Natural killer cell (primary cell): ENCODE measurements around the gene TM9SF3. TPM values are rescaled to one million over a fixed set of nuclear protein-coding genes. Genes with fewer than 3 reads are reported as not detected.
A peak's percentile ranks its signal among the peaks of the same experiment; 100 is the strongest.

Experiments used
- ATAC-seq, 3 donors: fragments of 150-1000 bp in 2 of 3; fragments of 200-7000 bp in 1 of 3; cut with Tn5 transposase; 1 replicate in 1 of 3; 2 replicates in 2 of 3; pipeline ENCODE4 v1.10.0; 2021; ENCODE audit warnings: mild to moderate bottlenecking in 2 of 3, moderate library complexity in 2 of 3
- DNase-seq, 2 donors: peaks; one replicate each; pipeline versions ENCODE4 v3.0.0 to v3.0.0-alpha.2; 2013 to 2021; ENCODE audit warnings: mixed read lengths in 1 of 2
- H3K27ac ChIP-seq: one replicate; pipeline ENCODE4 v1.5.1; 2013; ENCODE audit warnings: mild to moderate bottlenecking, low read length
- H3K27me3 ChIP-seq: one replicate; pipeline ENCODE4 v1.6.1; 2013; ENCODE audit warnings: low read length; ENCODE audit not compliant: control insufficient read depth, insufficient read depth
- H3K36me3 ChIP-seq: one replicate; pipeline ENCODE4 v1.6.1; 2013; ENCODE audit warnings: low read length; ENCODE audit not compliant: control insufficient read depth, insufficient read depth
- H3K4me1 ChIP-seq: one replicate; pipeline ENCODE4 v1.6.1; 2013; ENCODE audit warnings: low read length; ENCODE audit not compliant: control insufficient read depth, insufficient read depth
- H3K4me3 ChIP-seq: one replicate; pipeline ENCODE4 v1.5.1; 2013; ENCODE audit warnings: low read length
- H3K9me3 ChIP-seq: one replicate; pipeline ENCODE4 v1.6.1; 2013; ENCODE audit warnings: low read length; ENCODE audit not compliant: control insufficient read depth, insufficient read depth
- H3K27ac Mint-ChIP-seq, 2 donors: one replicate each; pipeline ENCODE4 v1.8.0; 2022; ENCODE audit warnings: mild to moderate bottlenecking in 2 of 2, mixed read lengths in 2 of 2, moderate library complexity in 1 of 2
- H3K27me3 Mint-ChIP-seq, 2 donors: one replicate each; pipeline ENCODE4 v1.8.0; 2022; ENCODE audit warnings: low read depth in 2 of 2, mixed read lengths in 2 of 2
- H3K36me3 Mint-ChIP-seq: one replicate; pipeline ENCODE4 v1.8.0; 2022; ENCODE audit warnings: mixed read lengths
- H3K4me1 Mint-ChIP-seq, 2 donors: one replicate each; pipeline ENCODE4 v1.8.0; 2022; ENCODE audit warnings: mixed read lengths in 2 of 2
- H3K4me3 Mint-ChIP-seq: one replicate; pipeline ENCODE4 v1.8.0; 2022; ENCODE audit warnings: mild to moderate bottlenecking, moderate library complexity, mixed read lengths
- H3K9me3 Mint-ChIP-seq, 2 donors: one replicate each; pipeline ENCODE4 v1.8.0; 2022; ENCODE audit warnings: mixed read lengths in 2 of 2
- WGBS: methylation state at CpG from one replicate; pipeline ENCODE4 v1.1.7; 2013; ENCODE audit warnings: missing lambda C conversion rate; ENCODE audit not compliant: insufficient coverage; 5-methylcytosine and 5-hydroxymethylcytosine counted together
- intact Hi-C: fragments of 100-400 bp; cut with micrococcal nuclease; formaldehyde crosslinking; loops from one replicate; pipeline ENCODE4 v1.14.2; 2022
- total RNA-seq, 4 donors: library from RNA; stranded (reverse); fragments of 120-200 nt in 1 of 4; gene quantifications; one replicate each; pipeline versions ENCODE4 v1.2.3 to v1.2.4, GENCODE V29; 2013 to 2022
- TF ChIP-seq, protein P1 (sequence below): fragments of 200-600 bp; IDR thresholded peaks from one replicate; pipeline ENCODE4 v1.8.0; 2022; ENCODE audit warnings: antibody characterized with exemption

Gene TM9SF3
- 100 to 1,000 TPM; 113 to 119 (median 117) TPM for total RNA-seq
- total RNA-seq (2013), result 103 TPM

DNA sequence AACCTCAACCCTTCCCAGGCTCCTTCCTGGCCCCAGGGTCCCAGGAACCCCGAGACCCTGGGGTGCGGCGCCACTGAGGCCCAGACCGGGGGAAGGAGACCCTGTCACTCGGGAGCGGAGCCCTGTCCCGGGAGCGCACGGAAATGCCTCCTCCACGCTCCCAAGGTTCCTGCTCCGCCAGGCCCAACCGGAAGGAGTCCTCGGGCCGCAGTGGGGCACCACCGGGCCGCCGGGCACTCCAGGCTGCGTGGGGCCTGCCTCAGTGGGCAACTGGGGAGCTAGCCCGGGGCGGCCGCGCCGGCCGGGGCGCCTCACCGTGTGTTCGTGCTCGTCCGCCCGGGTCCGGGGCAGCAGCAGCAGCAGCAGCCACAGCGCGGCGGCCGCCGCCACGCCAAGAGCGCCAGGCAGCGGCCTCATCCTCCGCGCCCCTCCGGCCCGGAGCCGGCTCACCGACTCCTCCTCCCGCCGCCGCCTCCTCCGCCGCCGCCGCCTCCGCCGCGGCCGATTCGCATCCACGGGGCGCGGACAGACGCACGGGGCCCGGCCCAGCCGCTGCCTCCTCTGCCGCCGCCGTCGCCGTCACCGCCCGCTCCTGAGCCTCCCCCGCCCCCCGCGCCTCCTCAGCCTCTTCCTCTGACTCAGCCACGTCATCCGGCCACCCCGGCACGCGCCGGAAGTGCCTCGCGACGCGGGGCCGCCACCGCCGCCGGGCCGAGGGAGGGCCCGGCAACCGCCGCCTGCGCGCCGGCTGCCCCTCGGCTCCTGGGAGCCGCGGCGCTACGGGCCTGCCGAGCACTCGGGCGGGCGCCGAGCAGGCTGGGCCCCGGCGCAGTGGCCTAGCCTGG is at the start of gene TM9SF3:
Gene TM9SF3, minus strand, starts transcription at position 594 of the 845 bp plus-strand sequence. Its CDS starts 177 bp downstream, at position 417.
- Mint-ChIP-seq H3K27me3 (no peaks in the 10 kb centered on the region), H3K9me3 (no peaks in the 10 kb centered on the region), H3K4me3 (peak within 1 kb of the TSS; percentile 97), H3K36me3 (no peaks in the 10 kb centered on the region), H3K27ac (peak within 1 kb of the TSS in 1 of 2 donors; percentile 97), H3K4me1 (peaks cover 31 to 39% of the 10 kb centered on the region in 2 donors)
- no peaks in the 10 kb centered on the region for H3K9me3 ChIP-seq
- peak; percentile 90 to 96 for DNase-seq
- TF ChIP-seq, protein P1, sequence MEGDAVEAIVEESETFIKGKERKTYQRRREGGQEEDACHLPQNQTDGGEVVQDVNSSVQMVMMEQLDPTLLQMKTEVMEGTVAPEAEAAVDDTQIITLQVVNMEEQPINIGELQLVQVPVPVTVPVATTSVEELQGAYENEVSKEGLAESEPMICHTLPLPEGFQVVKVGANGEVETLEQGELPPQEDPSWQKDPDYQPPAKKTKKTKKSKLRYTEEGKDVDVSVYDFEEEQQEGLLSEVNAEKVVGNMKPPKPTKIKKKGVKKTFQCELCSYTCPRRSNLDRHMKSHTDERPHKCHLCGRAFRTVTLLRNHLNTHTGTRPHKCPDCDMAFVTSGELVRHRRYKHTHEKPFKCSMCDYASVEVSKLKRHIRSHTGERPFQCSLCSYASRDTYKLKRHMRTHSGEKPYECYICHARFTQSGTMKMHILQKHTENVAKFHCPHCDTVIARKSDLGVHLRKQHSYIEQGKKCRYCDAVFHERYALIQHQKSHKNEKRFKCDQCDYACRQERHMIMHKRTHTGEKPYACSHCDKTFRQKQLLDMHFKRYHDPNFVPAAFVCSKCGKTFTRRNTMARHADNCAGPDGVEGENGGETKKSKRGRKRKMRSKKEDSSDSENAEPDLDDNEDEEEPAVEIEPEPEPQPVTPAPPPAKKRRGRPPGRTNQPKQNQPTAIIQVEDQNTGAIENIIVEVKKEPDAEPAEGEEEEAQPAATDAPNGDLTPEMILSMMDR, result no peak
- peak; percentile 82 to 95 (median 88) for ATAC-seq
- H3K27me3 ChIP-seq, result no peaks in the 10 kb centered on the region
- intact Hi-C loops, result loop anchor here (1.0 to 5.0 kb wide), 4 partner anchors 66 to 246 kb away; partner anchors contain the start of genes LCOR and PIK3AP1
- WGBS, result under 1% methylated on average over 107 of the region's 107 CpGs
- H3K4me1 ChIP-seq, result peaks cover 21% of the 10 kb centered on the region
- H3K27ac ChIP-seq, result peak within 1 kb of the TSS; percentile 99
- H3K36me3 ChIP-seq, result no peaks in the 10 kb centered on the region
- peak within 1 kb of the TSS; percentile 96 for H3K4me3 ChIP-seq

DNA sequence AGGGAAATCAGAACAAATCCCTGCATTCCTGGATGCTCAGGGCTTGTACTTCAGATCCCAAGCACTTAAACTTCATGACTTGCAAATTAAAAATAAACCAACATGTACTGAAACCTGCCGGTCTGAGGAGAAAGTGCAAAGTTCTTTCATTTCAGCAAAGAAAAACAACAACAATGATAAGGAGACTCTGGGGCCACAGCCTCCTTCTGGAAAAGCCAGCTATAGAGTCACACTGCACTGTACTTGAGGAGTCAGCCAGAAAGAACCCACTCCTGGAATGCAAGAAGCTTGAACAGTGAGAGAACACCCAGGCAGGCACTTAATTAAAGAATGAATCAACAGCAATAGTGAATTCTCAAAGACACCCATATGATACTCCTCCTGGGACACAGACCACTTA is 49.7 kb upstream of the TM9SF3 start:
- ATAC-seq, result no peak
- Histone ChIP-seq H3K27ac (no peak overlapping the region), H3K9me3 (no peaks in the 10 kb centered on the region), H3K4me3 (no peak overlapping the region), H3K4me1 (peaks cover 5% of the 10 kb centered on the region), H3K27me3 (no peaks in the 10 kb centered on the region), H3K36me3 (peaks cover 42% of the 10 kb centered on the region)
- H3K4me1 Mint-ChIP-seq, result peaks cover 11 to 17% of the 10 kb centered on the region in 2 donors
- no peaks in the 10 kb centered on the region for H3K27me3 Mint-ChIP-seq
- H3K4me3 Mint-ChIP-seq, result no peak overlapping the region
- no peak for DNase-seq
- TF ChIP-seq, protein P1, result no peak
- no peaks in the 10 kb centered on the region for H3K9me3 Mint-ChIP-seq
- intact Hi-C loops, result no loop called here
- 94% methylated on average over 1 of the region's 1 CpG for WGBS
- peak overlapping the region; percentile 5 to 15 for H3K27ac Mint-ChIP-seq
- peaks cover 8% of the 10 kb centered on the region for H3K36me3 Mint-ChIP-seq

DNA sequence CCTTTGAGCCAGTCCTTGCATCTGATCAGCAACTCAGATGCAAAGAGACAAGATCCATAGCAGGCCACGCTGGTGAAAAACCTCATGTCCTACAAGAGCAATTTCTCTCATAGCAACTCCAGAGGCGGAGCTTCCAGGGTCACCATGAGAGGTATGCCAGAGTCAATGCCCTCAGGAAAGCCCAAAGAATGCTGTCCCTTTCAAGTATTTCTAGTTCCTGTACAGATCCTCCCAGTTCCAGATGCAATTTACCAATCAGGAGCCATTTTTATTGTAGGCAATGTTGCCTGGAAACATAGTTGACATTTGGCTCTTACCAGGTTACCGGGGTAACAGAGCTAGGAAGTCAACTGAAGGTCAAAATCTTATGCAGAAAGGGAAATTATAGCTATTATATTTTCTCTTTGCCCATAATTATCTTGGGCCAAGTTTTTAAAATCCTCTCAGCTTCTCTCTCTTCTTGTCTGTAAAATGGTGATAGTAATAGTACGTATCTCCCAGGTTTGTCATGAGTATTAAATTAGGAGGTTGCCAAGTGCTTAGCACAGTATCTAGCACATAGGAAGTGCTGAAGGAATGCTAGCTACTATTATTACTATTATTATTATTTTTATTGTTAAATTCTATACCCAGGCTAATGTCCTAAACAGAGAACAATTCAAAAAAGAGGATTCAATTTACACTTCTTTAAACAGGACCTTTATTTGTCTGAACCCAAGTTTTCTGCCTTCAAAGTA is 46.3 kb upstream of the TM9SF3 start:
- no peaks in the 10 kb centered on the region for H3K9me3 ChIP-seq
- Mint-ChIP-seq H3K4me1 (peaks cover 0 to 3% of the 10 kb centered on the region in 2 donors), H3K4me3 (no peak overlapping the region), H3K27ac (no peak overlapping the region), H3K27me3 (no peaks in the 10 kb centered on the region), H3K36me3 (no peaks in the 10 kb centered on the region), H3K9me3 (no peaks in the 10 kb centered on the region)
- intact Hi-C loops, result no loop called here
- TF ChIP-seq, protein P1, result no peak
- WGBS, result 100% methylated on average over 2 of the region's 4 CpGs
- no peak overlapping the region for H3K27ac ChIP-seq
- H3K4me3 ChIP-seq, result no peak overlapping the region
- peaks cover 41% of the 10 kb centered on the region for H3K36me3 ChIP-seq
- no peaks in the 10 kb centered on the region for H3K4me1 ChIP-seq
- H3K27me3 ChIP-seq, result no peaks in the 10 kb centered on the region
- DNase-seq, result no peak
- no peak for ATAC-seq
